Measurements from ENCODE around the gene NKAIN4.

NKAIN4 gene

DNA sequence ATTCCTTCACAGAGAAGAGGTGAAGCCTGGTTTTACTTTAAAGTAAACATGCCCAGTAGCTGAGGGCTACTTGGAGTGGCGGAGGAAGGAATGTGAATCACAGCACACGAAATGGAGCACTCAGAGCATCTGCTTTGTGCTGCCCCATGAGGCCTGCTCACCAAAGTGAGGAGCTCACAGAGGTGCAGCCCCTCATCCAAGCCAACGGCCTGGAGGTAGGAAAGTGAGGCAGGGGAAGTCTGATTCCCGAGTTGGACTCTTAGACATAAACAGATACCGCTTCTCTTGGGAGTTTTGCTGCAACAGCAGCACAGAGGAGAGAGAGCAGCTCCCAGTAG lies 41.9 kb downstream of the NKAIN4 start:
- in situ Hi-C loops (cut with MboI; ENCODE audit: low sequenced_read_pairs, unreplicated experiment), result no loop called here
- DNase-seq (ENCODE audit: low spot score), result no peak
- TF ChIP-seq, protein P1, sequence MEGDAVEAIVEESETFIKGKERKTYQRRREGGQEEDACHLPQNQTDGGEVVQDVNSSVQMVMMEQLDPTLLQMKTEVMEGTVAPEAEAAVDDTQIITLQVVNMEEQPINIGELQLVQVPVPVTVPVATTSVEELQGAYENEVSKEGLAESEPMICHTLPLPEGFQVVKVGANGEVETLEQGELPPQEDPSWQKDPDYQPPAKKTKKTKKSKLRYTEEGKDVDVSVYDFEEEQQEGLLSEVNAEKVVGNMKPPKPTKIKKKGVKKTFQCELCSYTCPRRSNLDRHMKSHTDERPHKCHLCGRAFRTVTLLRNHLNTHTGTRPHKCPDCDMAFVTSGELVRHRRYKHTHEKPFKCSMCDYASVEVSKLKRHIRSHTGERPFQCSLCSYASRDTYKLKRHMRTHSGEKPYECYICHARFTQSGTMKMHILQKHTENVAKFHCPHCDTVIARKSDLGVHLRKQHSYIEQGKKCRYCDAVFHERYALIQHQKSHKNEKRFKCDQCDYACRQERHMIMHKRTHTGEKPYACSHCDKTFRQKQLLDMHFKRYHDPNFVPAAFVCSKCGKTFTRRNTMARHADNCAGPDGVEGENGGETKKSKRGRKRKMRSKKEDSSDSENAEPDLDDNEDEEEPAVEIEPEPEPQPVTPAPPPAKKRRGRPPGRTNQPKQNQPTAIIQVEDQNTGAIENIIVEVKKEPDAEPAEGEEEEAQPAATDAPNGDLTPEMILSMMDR (IDR thresholded peaks at IDR 0.05; ENCODE audit: borderline replicate concordance, control extremely low read depth, extremely low read depth, insufficient read depth, missing control alignments), result no peak

DNA sequence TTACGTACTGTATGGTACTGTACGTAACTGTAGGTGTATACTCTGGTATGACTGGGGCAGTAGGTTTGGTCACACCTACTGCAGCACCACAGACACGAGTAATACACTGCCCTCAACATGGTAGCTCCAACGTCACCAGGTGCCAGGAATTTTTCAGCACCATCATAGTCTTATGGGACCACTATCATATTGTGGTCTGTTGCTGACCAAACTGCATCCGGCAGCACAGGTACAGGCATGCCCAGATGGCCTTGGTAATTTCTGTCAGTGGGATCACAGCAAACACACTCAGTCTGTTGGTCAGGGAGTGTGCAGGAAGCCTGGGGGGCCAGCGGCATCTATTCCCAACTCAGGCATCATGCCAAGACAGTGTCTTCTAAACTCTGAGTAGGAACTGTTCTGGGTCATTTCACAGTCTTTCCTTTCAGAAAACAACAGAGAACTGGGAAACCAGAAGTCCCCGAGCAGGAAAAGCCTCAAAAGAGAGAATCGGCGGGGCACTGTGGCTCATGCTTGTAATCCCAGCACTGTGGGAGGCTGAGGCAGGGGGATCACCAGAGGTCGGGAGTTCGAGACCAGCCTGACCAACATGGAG lies 44.2 kb downstream of the NKAIN4 start:
- DNase-seq (ENCODE audit: low spot score), result no peak
- TF ChIP-seq, protein P1 (IDR thresholded peaks at IDR 0.05; ENCODE audit: borderline replicate concordance, control extremely low read depth, extremely low read depth, insufficient read depth, missing control alignments), result no peak
- in situ Hi-C loops (cut with MboI; ENCODE audit: low sequenced_read_pairs, unreplicated experiment), result no loop called here

DNA sequence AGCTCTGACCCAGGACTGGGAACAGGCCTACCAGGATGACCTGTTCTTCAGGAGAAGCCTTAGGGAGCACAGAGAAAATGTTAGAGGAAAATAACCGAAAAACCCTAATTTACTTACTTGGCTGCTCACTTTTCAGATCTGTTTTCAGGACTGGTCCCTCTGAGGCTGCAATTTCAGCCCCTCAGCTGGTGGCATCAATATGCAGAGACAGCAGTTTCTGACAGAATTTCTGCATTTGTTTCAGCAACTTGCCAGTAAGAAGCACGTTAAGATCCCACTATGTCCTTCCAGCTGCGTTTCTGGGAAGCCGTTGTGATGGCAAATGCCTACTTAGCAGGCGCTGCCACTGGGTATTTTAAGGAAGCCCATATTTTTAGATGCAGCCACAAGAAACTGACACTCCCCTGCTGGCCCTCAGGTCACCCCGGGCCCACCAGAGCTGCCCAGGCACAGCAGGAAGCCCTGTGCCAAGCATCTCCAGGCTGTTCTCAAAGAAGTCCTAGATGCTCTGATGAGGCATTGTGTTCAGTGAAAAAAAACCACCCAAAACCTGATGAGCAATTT lies 45.8 kb downstream of the NKAIN4 start:
- in situ Hi-C loops (cut with MboI; ENCODE audit: low sequenced_read_pairs, unreplicated experiment), result no loop called here
- DNase-seq (ENCODE audit: low spot score), result no peak
- TF ChIP-seq, protein P1 (IDR thresholded peaks at IDR 0.05; ENCODE audit: borderline replicate concordance, control extremely low read depth, extremely low read depth, insufficient read depth, missing control alignments), result no peak

DNA sequence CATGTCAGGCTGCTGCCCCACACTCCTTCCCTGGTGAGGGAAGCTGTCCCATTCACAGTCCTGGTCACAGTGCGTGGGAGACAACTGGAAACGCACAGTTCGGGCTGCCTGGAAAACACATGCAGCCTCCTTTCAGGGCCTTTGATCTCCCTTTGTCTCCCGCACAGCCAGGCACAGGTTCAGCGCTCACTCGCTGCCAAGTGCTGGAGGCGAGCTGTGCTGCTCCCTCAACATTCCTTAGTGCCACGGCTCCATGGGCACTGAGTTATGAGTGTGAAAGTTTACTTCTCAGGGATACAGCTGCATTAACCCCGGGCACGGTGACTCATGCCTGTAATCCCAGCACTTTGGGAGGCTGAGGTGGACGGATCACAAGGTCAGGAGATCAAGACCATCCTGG lies 47.4 kb downstream of the NKAIN4 start:
- TF ChIP-seq, protein P1 (IDR thresholded peaks at IDR 0.05; ENCODE audit: borderline replicate concordance, control extremely low read depth, extremely low read depth, insufficient read depth, missing control alignments), result no peak
- in situ Hi-C loops (cut with MboI; ENCODE audit: low sequenced_read_pairs, unreplicated experiment), result no loop called here
- no peak for DNase-seq (ENCODE audit: low spot score)

DNA sequence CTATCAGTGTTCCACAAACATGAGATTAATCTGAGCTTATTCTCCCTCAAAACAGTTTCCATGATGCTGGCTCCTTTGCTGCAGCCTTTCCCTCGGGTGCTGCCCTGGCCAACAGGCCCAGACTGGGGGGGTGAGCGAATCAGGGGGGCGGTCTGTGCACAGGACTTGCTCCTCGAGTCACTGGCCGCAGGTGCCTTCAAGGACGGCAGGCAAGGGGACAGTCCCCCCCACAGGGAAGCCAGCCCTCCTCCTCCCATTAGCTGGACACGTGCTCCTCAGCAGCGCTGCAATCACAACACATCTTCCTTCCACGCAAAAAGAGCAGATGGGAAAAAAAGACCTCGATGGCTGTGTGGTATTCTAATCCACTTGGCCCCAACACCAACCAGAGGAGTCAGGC lies 48.4 kb downstream of the NKAIN4 start:
- no peak for DNase-seq (ENCODE audit: low spot score)
- in situ Hi-C loops (cut with MboI; ENCODE audit: low sequenced_read_pairs, unreplicated experiment), result no loop called here
- TF ChIP-seq, protein P1 (IDR thresholded peaks at IDR 0.05; ENCODE audit: borderline replicate concordance, control extremely low read depth, extremely low read depth, insufficient read depth, missing control alignments), result no peak

DNA sequence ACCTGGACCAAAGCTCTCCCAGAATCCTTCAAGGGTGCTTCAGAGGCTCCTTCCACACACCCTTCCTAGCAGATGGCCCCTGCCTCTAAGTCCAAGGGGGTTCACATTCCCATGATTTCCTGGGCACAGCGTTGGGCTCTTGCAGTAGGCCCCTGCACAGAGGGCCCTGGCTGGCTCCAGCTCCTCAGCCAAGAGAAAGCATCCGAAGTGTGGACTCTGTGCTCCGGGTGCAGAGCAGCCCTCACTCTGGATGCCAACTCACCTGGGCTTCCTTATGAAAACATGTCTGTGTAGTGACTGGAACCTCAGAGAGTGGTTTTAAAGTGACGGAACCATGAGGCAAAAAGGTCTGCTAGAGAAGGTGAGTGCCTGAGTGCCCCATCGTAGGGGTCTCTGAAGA lies 49.9 kb downstream of the NKAIN4 start:
- no peak for DNase-seq (ENCODE audit: low spot score)
- in situ Hi-C loops (cut with MboI; ENCODE audit: low sequenced_read_pairs, unreplicated experiment), result no loop called here
- TF ChIP-seq, protein P1 (IDR thresholded peaks at IDR 0.05; ENCODE audit: borderline replicate concordance, control extremely low read depth, extremely low read depth, insufficient read depth, missing control alignments), result no peak
